Measurements from ENCODE around the gene MACF1. TPM values are rescaled to one million over a fixed set of nuclear protein-coding genes. Genes with fewer than 3 reads are reported as not detected.
"Not testable (repeated sequence)": the region's sequence is repeated elsewhere in the genome, so short reads cannot be mapped to it uniquely, and the experiment has no call there.

MACF1 gene
- total RNA-seq, 1 experiment from 2014 or later = 190 TPM

- H3K4me2 ChIP-seq (ENCODE audit: insufficient read depth, insufficient read length, low read length) = no peak overlapping the region
- no peaks in the 10 kb centered on the region for H3K23me2 ChIP-seq (ENCODE audit: insufficient read length, low read depth, low read length, poor library complexity, severe bottlenecking)
- H4K5ac ChIP-seq (ENCODE audit: insufficient read length, low read depth, low read length) = no peak overlapping the region
- H4K91ac ChIP-seq (ENCODE audit: insufficient read length, low read depth, low read length) = no peak overlapping the region
- no peak overlapping the region for H2AFZ ChIP-seq (ENCODE audit: low read length)
- peaks cover 8% of the 10 kb centered on the region for H3K4me1 ChIP-seq (ENCODE audit: insufficient read depth, low read length)
- H3K9ac ChIP-seq (ENCODE audit: extremely low read depth, insufficient read length, low read length) = no peak overlapping the region
- Mint-ChIP-seq H3K4me1 (peaks cover 20 to 30% of the 10 kb centered on the region in 2 experiments), H3K9me3 (no peaks in the 10 kb centered on the region; a peak in 1 of 5 replicates), H3K4me3 (no peak overlapping the region), H3K36me3 (ENCODE audit: insufficient read depth in 1 of 3, low read depth in 3 of 3) (peaks cover 0 to 3% (median 2%) of the 10 kb centered on the region in 3 experiments; a peak in 1 of 7 replicates), H3K27ac (no peak overlapping the region), H3K27me3 (ENCODE audit: low read depth) (no peaks in the 10 kb centered on the region; the same call in 1 of the 2 replicates)
- no peak overlapping the region for H3T11ph ChIP-seq (ENCODE audit: low read length)
- no peaks in the 10 kb centered on the region for H4K20me1 ChIP-seq (ENCODE audit: control insufficient read depth, insufficient read depth, insufficient read length)
- H3K56ac ChIP-seq (ENCODE audit: insufficient read length, low read depth, low read length) = no peak overlapping the region
- H3K79me1 ChIP-seq (ENCODE audit: insufficient read depth, low read depth, low read length, poor library complexity, severe bottlenecking) = no peaks in the 10 kb centered on the region
- no peak overlapping the region for H3K4ac ChIP-seq (ENCODE audit: low read depth, low read length)
- H3K14ac ChIP-seq (ENCODE audit: insufficient read depth, low read length) = no peak overlapping the region
- no peak overlapping the region for H2AK5ac ChIP-seq (ENCODE audit: insufficient read length, low read length)
- no peaks in the 10 kb centered on the region for H3K27me3 ChIP-seq (ENCODE audit: insufficient read depth, low read length)
- no peak overlapping the region for H3K18ac ChIP-seq (ENCODE audit: insufficient read length, low read depth, low read length)
- no peak overlapping the region for H3K27ac ChIP-seq (ENCODE audit: insufficient read length, low read depth, low read length)
- H2BK15ac ChIP-seq (ENCODE audit: low read depth, low read length) = no peak overlapping the region
- H2BK120ac ChIP-seq (ENCODE audit: low read depth, low read length, poor library complexity, severe bottlenecking) = no peak overlapping the region
- no peak overlapping the region for H2BK12ac ChIP-seq (ENCODE audit: insufficient read length, low read depth, low read length)
- no peak overlapping the region for H4K8ac ChIP-seq (replicated peaks; ENCODE audit: insufficient read length, low read depth, low read length)
- no peaks in the 10 kb centered on the region for H3K9me3 ChIP-seq (ENCODE audit: control insufficient read depth, low read depth, low read length)
- no peak for DNase-seq
- no CpG with 5 or more reads among the region's 3 CpGs for WGBS (ENCODE audit: extremely low coverage, insufficient read length, low lambda C conversion rate)
- TF ChIP-seq CTCF (conservative IDR thresholded peaks at IDR 0.05) = no peak
- peaks cover 17% of the 10 kb centered on the region; the same call in 1 of the 2 replicates for H3K79me2 ChIP-seq (ENCODE audit: insufficient read depth, low read length)
- no peak overlapping the region for H2BK20ac ChIP-seq (ENCODE audit: low read depth, low read length, poor library complexity, severe bottlenecking)
- no peak overlapping the region for H2BK5ac ChIP-seq (ENCODE audit: insufficient read length, low read length)
- H3K23ac ChIP-seq (ENCODE audit: insufficient read length, low read depth, low read length) = no peak overlapping the region
Measured at GRCh38 chr1:39205781-39206464, 1.4 kb downstream of the MACF1 start.

- Mint-ChIP-seq H3K4me1 (peaks cover 26 to 33% of the 10 kb centered on the region in 2 experiments), H3K27ac (peak overlapping the region in 1 of 3 experiments; percentile 49; a peak in 2 of 7 replicates)
- not testable (repeated sequence) for H3K27me3 Mint-ChIP-seq (ENCODE audit: low read depth); H3K4me3 Mint-ChIP-seq; H3K36me3 Mint-ChIP-seq (ENCODE audit: insufficient read depth in 1 of 3, low read depth in 3 of 3); H3K79me1 ChIP-seq (ENCODE audit: insufficient read depth, low read depth, low read length, poor library complexity, severe bottlenecking); H2BK12ac ChIP-seq (ENCODE audit: insufficient read length, low read depth, low read length); H2AFZ ChIP-seq (ENCODE audit: low read length); H3T11ph ChIP-seq (ENCODE audit: low read length); H3K9me3 ChIP-seq (ENCODE audit: control insufficient read depth, low read depth, low read length); H2AK5ac ChIP-seq (ENCODE audit: insufficient read length, low read length); H3K4ac ChIP-seq (ENCODE audit: low read depth, low read length); H3K14ac ChIP-seq (ENCODE audit: insufficient read depth, low read length); H3K9me3 Mint-ChIP-seq; DNase-seq; H3K27ac ChIP-seq (ENCODE audit: insufficient read length, low read depth, low read length); H2BK120ac ChIP-seq (ENCODE audit: low read depth, low read length, poor library complexity, severe bottlenecking); H3K18ac ChIP-seq (ENCODE audit: insufficient read length, low read depth, low read length); H4K91ac ChIP-seq (ENCODE audit: insufficient read length, low read depth, low read length); H3K23me2 ChIP-seq (ENCODE audit: insufficient read length, low read depth, low read length, poor library complexity, severe bottlenecking); H2BK15ac ChIP-seq (ENCODE audit: low read depth, low read length); H4K5ac ChIP-seq (ENCODE audit: insufficient read length, low read depth, low read length); H4K8ac ChIP-seq (replicated peaks; ENCODE audit: insufficient read length, low read depth, low read length); H3K56ac ChIP-seq (ENCODE audit: insufficient read length, low read depth, low read length); H3K4me2 ChIP-seq (ENCODE audit: insufficient read depth, insufficient read length, low read length); H4K20me1 ChIP-seq (ENCODE audit: control insufficient read depth, insufficient read depth, insufficient read length); H2BK20ac ChIP-seq (ENCODE audit: low read depth, low read length, poor library complexity, severe bottlenecking); H3K23ac ChIP-seq (ENCODE audit: insufficient read length, low read depth, low read length); H2BK5ac ChIP-seq (ENCODE audit: insufficient read length, low read length); H3K27me3 ChIP-seq (ENCODE audit: insufficient read depth, low read length); H3K9ac ChIP-seq (ENCODE audit: extremely low read depth, insufficient read length, low read length)
- H3K4me1 ChIP-seq (ENCODE audit: insufficient read depth, low read length) = peaks cover 12% of the 10 kb centered on the region
- WGBS (ENCODE audit: extremely low coverage, insufficient read length, low lambda C conversion rate) = no CpG with 5 or more reads among the region's 12 CpGs
- H3K79me2 ChIP-seq (ENCODE audit: insufficient read depth, low read length) = peaks cover 19% of the 10 kb centered on the region; the same call in 1 of the 2 replicates
Measured at GRCh38 chr1:39208360-39208759, 3.9 kb downstream of the MACF1 start.
